HFF-Myc (cell line): ENCODE results near the gene NXT2.

Experiments
- DNase-seq: peaks from one replicate; pipeline ENCODE4 v3.0.0-alpha.2; 2011; ENCODE audit warnings: low read depth; ENCODE audit errors: extremely low read depth
- H3K4me3 ChIP-seq: replicated peaks from 2 replicates; pipeline ENCODE4 v1.5.1; 2011; ENCODE audit warnings: low read depth, mild to moderate bottlenecking, control low read depth, low read length
- CTCF ChIP-seq: IDR thresholded peaks from 2 replicates; pipeline ENCODE4 v1.5.1; 2012; ENCODE audit warnings: mild to moderate bottlenecking, low read depth, low read length, control low read depth; ENCODE audit errors: missing control alignments

Gene NXT2

DNA sequence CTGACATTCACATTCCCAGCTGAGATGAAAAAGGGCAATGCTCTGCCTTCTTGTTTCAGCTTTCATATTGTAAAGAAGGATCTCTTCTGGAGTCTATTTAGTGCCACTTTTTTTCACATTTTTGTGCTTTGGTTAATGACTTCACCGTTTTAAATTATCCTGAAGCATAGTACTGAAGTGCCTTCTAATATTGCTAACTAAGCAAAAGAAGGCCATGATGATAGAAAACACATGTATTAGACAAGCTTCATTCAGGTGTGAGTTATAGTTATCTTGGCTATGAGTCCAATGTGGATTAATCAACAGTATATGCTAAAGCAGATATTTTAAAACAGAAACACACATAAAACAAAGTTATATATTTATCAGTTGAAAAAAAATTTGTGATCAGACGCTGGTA lies 40.4 kb downstream of the NXT2 start:
- DNase-seq = no peak
- no peak for TF ChIP-seq CTCF
- no peak overlapping the region for H3K4me3 ChIP-seq

GRCh38 chrX:109578916-109579315 lies 42.3 kb downstream of the NXT2 start:
- TF ChIP-seq CTCF = no peak
- H3K4me3 ChIP-seq = no peak overlapping the region
- DNase-seq = no peak

GRCh38 chrX:109585488-109585887 lies 48.8 kb downstream of the NXT2 start:
- no peak overlapping the region for H3K4me3 ChIP-seq
- TF ChIP-seq CTCF = no peak
- DNase-seq = no peak

DNA sequence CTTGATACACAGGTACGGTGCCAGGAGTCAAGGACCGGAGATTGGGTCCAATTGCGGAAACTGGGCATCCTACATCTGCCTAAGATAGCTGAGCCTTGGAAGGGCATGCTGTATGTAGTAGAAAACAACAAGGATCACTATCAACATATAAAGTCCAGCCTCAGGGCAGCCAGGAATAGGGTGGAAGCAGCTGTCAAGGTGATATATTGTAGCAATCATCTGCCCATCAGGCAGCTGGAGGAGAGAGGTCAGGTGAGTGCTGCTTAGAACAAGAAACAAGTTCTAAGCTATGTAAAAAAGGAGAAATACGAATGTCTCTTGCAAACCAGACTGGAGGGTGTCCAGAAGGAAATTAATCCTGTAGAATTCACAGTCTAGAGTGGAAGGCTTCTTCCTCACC lies 53.5 kb downstream of the NXT2 start:
- H3K4me3 ChIP-seq = no peak overlapping the region
- no peak for TF ChIP-seq CTCF
- DNase-seq = no peak
